SIG-M5 treated with dmso at 0.1 percent for 504 hours (cell line): ENCODE data around the gene STAM2.
"Not testable (repeated sequence)": the region's sequence is repeated elsewhere in the genome, so short reads cannot be mapped to it uniquely, and the experiment has no call there.

Experiments used
- DNase-seq: peaks from one replicate; lab custom pipeline; 2025; ENCODE audit not compliant: unreplicated experiment; lab: John Stamatoyannopoulos, UW

The STAM2 gene

DNA sequence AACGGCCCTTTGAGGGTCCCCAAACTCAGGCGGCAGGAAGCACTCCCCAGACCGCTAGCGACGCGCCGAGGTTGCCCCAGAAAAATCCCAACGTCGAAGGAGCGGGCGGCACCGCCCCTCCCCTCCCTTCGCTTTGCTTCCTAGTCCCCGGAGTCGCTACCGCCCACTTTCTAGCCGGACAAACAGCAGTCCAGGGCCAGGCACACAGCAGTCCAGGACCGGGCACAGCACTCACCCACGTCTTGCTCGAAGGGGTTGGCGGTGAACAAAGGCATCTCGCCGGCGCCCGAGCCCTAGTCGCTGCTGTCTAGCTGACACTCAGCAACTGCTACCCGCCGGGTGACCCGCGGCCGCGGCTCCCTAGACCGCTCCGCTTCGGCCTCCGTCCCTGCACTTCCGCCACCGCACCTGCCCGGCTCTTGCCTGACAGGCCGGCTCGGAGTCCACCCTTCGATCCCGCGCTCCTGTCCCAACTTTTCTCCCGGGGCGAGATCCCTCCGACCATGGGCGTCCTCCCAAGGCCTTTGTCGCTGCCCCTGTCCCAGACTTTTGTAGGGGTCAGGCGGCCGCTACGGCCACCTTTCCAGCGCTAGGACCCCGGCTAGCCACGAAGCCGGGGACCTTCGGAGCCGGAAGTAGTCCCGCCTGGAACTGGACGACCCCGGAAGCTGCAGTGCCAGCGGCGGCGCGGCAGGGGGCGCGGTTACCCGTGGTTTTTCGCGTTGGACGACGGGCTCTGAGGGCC, at the start of gene STAM2:
STAM2 (minus strand) TSS at position 396 of the 745 bp plus-strand sequence; CDS start at position 275, 121 bp downstream.
- peak; percentile 93 for DNase-seq

- no peak for DNase-seq
Observed at GRCh38 chr2:152223977-152224376, 48.4 kb upstream of the STAM2 start.

DNA sequence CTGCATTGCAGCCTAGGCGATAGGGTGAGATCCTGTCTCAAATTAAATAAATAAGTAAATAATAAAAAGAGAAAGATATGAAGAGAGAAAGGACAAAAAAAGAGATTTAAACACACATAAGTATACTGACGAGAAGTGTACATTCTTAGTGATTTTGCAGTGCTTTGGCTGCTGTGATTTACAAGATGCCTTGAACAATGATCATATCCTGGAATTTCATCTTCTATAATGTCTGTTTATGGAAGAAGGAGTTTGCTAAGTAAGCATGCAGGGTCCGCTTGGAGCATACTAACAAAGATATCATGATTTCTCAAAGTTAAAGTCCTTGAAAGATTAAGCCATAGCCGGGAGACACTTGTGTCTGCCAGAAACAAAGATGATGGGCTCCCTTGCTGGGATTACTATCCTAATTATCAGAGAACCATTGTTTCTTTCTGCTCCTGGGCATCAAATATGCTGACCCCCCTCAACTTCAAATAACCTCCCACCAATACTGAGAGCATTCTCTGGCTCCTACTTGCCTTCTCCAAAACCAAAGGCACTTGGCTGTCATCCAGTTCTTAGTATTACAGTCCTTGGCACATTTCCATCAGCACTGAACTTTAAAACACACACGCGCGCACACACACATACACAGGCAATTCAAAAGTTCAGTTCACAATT, 47.5 kb upstream of the STAM2 start:
- no peak for DNase-seq

DNA sequence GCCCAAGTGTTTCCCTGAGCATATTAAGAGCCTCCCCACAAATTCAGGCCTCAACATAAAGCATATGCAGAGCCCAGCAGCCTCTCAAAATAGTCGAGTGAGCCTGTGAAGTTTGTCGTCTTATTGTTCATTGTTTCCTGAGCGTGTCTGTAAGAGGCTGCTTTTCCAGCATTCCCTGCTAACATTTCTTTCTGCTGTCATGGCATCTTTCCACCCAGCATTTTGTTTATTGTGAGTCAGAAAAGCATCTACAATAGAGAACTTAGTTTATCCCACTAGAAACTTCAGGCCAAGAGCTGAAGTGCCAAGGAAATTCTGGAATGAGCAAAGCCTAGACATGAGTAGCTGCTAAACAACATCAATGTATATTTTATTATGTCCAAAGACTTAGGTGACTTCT, 46.3 kb upstream of the STAM2 start:
- no peak for DNase-seq

GRCh38 chr2:152219077-152219828, 43.7 kb upstream of the STAM2 start:
- DNase-seq: no peak

- DNase-seq: no peak
Observed at GRCh38 chr2:152201466-152201830, 25.9 kb upstream of the STAM2 start.

DNA sequence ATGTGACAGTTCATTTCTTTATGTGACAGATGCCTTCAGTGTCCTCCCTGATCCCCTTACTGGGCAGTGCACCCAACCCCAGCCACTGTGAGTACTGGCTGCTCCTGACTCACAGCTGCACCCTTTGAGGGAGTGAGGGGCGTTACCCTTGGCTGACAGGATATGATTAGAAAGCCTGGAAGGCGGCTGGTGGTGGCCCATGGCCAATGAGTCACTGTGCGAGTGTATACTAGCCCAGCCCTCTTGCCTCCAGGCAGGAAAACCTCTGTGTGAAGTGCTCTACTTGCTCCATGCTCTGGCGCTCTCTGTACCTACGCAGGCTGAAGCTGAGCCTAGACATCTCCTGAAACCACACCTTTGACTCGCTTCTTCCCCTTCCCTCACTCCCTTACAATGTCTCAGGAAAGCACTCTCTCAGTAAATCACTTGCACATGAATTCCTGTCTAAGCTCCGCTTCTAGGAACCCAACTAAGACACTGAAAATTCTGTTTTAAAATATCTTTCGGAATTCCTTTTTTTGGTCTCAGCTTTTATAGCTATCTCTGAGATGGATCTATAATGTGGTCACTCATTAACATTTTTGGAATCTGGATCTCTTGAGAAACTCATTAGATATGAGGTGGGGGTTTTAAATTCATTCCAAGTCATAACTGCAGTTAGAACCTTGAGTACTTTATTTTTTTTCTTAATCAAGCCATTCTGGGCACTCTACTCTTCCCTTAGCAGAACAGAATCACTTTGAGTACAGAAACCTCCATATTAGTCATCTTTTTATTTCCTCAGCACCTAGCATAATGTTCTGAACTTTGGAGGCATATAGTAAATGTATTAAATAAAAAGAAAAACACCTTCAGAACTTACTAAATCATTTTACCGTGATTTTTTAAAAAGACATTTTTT, 25.3 kb upstream of the STAM2 start:
- peak; percentile 47 for DNase-seq

GRCh38 chr2:152200101-152200500, 24.5 kb upstream of the STAM2 start:
- DNase-seq: no peak

GRCh38 chr2:152198499-152198898, 22.9 kb upstream of the STAM2 start:
- no peak for DNase-seq

DNA sequence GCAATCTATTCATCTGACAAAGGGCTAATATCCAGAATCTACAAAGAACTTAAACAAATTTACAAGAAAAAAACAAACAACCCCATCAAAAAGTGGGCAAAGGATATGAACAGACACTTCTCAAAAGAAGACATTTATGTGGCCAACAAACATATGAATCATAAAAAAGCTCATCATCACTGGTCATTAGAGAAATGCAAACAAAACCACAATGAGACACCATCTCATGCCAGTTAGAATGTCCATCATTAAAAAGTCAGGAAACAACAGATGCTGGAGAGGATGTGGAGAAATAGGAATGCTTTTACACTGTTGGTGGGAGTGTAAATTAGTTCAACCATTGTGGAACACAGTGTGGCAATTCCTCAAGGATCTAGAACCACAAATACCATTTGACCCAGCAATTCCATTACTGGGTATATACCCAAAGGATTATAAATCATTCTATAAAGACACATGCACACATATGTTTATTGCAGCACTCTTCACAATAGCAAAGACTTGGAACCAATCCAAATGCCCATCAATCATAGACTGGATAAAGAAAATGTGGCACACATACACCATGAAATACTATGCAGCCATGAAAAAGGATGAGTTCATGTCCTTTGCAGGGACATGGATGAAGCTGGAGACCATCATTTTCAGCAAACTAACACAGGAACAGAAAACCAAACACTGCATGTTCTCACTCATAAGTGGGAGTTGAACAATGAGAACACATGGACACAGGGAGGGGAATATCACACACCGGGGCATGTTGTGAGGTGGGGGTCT, 22.1 kb upstream of the STAM2 start:
- DNase-seq: not testable (repeated sequence)

DNA sequence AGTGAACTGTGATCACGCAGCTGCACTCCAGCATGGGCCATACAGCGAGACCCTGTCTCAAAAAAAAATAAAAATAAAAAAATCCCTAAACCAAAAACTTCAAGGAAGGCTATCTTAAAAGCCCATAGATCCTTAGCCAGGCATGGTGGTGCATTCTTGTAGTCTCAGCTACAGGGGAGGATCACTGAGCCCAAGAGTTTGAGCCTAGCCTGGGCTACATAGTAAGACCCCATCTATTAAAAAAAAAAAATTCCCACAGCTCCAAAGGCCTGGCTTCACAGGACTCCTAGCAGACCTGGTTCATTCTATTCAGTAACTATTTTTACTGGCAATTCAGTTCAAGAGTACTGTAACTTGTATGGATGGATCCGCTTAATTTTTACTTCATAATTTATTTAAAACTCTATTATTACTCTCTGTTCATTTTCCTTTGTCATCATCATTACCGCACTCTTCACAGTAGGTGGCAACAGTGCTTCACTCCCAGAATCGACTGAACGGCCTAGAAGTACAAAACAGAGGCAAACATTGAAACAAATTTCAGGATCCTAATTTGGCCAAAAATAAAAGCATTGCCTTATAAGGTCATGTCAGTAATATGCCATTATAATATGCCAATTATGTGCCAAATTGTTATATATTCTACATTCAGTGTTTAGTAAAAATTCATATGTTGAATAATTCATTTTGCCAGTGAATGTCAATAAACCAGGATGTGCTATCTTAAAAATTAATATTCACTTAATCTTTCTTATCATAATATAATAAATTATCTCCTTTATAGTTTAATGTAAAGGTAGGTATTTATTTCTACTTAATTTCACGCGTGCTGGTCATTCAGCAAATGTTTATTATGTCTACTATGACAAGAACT, 14.3 kb upstream of the STAM2 start:
- DNase-seq: peak; percentile 66

DNA sequence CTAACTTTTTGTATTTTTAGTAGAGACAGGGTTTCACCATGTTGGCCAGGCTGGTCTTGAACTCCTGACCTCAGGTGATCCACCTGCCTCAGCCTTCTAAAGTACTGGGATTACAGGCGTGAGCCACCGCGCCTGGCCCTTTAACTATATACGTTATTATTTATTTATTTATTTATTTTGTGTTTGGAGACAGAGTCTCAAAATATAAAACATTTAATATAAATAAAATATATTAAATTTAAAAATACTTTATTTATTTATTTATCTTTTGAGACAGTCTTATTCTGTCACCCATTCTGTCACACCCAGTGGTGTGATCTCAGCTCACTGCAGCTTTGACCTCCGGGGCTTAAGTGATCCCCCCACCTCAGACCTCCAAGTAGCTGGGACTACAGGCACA, 11.2 kb upstream of the STAM2 start:
- DNase-seq: not testable (repeated sequence)

DNA sequence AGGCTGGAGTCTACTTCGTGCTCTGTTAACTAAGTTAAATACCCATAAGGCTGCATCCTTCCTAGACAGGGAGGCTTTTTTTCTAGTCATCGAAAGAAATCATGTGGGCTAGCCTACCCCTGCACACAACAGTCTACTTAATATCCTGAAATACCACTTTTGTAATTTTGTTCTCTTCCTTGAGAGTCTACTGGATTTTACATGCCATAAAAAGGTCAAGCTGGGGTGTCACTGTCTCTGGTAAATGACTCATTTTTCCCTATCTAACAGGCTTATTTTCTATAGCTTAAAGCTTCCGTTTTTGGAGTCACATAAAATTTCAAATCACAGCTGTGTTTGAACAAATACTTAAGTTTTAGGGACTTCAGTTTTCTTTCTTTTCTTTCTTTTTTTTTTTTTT, 10.7 kb upstream of the STAM2 start:
- DNase-seq: no peak

GRCh38 chr2:152183401-152184073, 8.0 kb upstream of the STAM2 start:
- DNase-seq: no peak

DNA sequence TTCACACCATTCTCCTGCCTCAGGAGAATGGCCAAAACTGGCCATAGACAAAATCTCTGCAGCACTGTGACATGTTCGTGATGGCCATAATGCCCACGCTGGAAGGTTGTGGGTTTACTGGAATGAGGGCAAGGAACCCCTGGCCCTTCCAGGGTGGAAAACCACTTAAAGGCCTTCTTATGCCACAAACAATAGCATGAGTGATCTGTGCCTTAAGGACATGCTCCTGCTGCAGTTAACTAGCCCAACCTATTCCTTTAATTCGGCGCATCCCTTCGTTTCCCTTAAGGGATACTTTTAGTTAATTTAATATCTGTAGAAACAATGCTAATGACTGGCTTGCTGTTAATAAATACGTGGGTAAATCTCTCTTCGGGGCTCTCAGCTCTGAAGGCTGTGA, 2.1 kb upstream of the STAM2 start:
- DNase-seq: not testable (repeated sequence)

DNA sequence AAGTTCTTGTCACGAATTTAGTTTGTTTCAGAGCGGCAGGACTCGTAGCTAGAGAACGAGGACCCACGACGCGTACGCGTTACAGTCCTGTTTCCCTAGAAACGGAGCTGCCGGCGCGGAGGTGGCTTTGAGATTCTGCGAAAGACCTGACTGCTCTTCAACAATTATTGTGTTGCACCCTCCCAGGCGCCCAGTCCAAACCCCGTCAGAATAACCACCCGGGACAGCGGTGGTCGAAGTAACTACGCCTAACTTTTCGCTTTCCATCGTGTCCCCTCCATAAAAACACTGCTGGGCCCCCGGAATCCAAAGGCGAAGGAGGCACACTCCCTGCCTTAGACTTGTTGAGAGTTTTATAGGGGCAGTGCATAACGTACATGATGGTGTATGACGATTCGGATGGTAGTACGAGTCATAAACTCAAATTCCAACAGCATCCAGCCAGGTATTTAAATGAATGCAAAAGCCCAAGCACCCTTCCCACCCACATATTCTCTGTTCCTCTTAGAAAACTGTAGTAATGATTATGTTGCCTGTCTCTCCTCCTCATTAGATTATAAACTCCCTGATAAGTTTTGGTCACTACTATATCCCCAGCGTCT, 651 bp upstream of the STAM2 start:
- peak; percentile 28 for DNase-seq

DNA sequence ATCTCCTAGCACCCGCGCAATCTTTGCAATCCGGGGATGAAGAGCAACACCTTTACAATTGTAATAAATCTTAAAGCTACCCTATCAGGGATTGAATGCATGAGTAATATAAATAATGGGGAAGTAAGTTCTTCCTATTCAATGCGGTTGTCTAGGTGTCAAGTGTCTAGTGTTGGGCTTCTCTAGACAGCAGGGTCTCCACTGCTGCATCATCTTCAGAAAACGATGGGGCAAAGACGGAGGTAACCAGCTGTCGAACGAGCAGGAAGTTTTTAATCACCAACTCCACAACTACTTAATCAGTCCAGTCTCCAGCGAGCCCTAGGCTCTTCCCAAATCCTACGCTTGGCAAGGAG, 573 bp downstream of the STAM2 start:
- DNase-seq: peak; percentile 54

DNA sequence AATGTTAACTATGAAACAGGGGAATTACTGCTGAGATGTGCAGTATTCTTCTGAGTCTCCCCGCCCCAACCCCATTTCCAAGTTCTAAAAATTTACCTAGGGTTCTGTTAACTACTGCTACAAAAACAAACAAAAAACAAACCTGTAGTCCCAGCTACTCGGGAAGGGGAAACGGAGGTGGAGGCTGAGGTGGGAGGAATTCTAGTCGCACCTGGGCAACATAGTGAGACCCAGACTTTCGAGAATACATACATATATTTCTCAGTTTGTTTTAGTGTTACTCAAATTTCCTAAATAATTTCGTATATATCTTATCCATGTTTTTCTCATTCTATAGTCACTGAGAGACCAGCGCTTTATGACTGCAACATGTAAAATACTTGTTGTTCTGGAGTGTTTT, 989 bp downstream of the STAM2 start:
- no peak for DNase-seq
